Fibroblast of the aortic adventitia (primary cell): ENCODE results near the gene MYBPHL. TPM values are rescaled to one million over a fixed set of nuclear protein-coding genes. Genes with fewer than 3 reads are reported as not detected.

Source experiments
- DNase-seq: peaks from one replicate; pipeline ENCODE4 v3.0.0-alpha.2; 2010; ENCODE audit warnings: low read depth
- H3K4me3 ChIP-seq: 2 replicates; pipeline ENCODE4 v1.5.1; 2011; ENCODE audit warnings: low read depth, mild to moderate bottlenecking, control low read depth, low read length, moderate library complexity
- total RNA-seq: library from RNA; depleted of rRNA; stranded (reverse); fragments of >200 nt; gene quantifications from 2 replicates; pipeline ENCODE4 v1.2.3, GENCODE V29; 2012; ENCODE audit warnings: low replicate concordance
- TF ChIP-seq, protein P1 (sequence below): IDR thresholded peaks from 2 replicates; pipeline ENCODE4 v1.5.1; 2011; ENCODE audit warnings: mild to moderate bottlenecking, low read length, control low read depth, inconsistent platforms; ENCODE audit not compliant: insufficient read depth

The MYBPHL gene
- total RNA-seq, 1 donor = not detected

DNA sequence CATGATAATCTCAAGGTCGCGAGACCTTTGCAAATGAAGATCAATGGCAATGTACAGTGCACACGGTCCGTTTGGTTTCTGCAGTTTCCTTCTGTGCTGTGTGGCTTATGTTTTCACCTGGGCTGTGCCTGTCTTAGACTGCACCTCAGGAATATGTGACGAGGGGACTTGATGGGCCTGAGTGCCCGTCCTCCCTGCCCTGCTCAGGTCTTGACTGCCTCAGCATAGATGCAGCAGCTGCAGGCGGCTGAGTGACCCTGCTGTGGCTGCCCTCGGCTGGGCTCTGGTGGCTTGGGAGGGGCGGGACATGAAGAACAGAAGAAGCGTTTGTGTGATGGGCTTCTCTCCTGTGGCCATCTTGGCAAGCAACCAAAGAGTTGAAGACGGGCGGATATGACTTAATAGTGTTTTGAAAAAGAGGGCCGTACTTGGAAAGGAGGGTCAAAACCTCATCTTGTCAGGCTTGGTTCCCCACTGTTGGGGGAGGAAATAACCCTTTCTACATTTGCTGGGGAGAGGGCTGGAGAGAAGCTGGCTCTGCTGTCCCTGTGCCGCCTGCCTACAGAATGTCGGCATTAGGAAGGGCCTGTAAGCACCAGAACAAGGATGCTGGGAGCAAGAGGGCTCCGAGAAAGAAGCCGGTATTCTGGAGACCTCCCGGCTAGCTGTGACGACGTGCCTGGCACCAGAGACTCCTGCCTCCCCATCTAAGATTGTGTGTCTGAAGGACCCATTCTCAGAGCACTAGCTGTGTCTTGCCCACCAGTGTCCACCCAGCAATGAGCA lies 7.1 kb downstream of the MYBPHL start:
- peak; percentile 57 for DNase-seq
- TF ChIP-seq, protein P1, sequence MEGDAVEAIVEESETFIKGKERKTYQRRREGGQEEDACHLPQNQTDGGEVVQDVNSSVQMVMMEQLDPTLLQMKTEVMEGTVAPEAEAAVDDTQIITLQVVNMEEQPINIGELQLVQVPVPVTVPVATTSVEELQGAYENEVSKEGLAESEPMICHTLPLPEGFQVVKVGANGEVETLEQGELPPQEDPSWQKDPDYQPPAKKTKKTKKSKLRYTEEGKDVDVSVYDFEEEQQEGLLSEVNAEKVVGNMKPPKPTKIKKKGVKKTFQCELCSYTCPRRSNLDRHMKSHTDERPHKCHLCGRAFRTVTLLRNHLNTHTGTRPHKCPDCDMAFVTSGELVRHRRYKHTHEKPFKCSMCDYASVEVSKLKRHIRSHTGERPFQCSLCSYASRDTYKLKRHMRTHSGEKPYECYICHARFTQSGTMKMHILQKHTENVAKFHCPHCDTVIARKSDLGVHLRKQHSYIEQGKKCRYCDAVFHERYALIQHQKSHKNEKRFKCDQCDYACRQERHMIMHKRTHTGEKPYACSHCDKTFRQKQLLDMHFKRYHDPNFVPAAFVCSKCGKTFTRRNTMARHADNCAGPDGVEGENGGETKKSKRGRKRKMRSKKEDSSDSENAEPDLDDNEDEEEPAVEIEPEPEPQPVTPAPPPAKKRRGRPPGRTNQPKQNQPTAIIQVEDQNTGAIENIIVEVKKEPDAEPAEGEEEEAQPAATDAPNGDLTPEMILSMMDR = no peak
- no peak overlapping the region for H3K4me3 ChIP-seq

DNA sequence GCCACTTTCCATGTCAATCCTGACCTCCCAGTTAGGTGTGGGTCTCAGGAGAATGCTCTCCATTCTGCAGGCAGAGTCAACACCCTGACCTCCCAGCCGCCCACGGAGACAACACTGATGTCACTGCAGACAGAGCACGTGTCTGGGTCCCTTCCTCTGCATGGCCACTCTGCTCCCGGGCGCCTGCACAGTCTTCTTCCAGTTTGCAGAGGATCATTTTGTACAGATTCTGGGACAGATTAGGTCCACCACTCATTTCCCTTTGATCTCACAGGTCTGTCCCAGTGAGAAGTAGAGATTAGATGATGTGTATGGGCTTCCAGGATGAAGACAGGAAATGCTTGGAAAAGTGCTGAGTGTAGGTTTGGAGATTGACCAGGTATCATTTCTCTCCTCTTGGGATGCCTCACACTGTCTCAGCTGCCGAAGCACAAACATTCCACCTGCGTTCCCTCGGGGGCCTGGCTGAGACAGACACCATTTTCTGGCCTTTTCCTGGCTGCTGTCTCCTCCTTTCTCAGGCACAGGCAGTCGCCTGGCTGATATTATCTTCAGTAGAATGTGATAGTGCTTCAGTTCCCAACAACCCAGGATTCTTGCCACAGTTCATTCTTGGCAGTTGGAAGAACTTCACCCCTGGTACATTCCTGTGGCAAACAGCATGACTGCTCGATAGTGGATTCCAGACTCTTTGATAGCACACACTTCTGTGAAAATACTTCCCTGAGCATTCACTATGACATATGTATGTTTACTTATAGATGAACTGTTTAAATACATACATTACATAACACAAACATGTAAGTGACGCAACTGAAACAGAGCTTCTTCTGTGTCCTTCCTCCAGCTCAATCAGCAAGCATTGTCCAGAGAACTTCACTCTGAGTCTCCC lies 7.9 kb downstream of the MYBPHL start:
- no peak overlapping the region for H3K4me3 ChIP-seq
- TF ChIP-seq, protein P1 = no peak
- peak; percentile 88 for DNase-seq

DNA sequence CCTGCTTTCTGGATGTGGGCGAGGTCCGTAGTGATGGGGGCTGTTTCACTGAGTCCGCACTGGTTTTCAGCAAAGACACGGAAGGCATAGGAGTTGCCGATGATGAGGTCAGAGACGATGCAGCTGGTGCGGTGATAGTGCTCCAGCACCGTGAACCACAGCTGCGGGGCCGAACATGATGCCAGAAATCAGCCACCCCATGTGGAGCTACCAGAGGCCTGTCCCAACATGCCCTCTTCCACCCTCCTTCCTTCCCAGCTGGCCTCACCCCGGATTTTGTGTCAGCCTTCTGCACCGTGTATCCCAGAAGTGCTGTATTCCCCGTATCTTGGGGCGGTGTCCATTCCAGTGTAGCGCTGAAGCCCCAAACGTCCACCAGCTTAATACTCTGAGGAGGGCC lies 10.0 kb downstream of the MYBPHL start:
- TF ChIP-seq, protein P1 = no peak
- no peak for DNase-seq
- H3K4me3 ChIP-seq = no peak overlapping the region

DNA sequence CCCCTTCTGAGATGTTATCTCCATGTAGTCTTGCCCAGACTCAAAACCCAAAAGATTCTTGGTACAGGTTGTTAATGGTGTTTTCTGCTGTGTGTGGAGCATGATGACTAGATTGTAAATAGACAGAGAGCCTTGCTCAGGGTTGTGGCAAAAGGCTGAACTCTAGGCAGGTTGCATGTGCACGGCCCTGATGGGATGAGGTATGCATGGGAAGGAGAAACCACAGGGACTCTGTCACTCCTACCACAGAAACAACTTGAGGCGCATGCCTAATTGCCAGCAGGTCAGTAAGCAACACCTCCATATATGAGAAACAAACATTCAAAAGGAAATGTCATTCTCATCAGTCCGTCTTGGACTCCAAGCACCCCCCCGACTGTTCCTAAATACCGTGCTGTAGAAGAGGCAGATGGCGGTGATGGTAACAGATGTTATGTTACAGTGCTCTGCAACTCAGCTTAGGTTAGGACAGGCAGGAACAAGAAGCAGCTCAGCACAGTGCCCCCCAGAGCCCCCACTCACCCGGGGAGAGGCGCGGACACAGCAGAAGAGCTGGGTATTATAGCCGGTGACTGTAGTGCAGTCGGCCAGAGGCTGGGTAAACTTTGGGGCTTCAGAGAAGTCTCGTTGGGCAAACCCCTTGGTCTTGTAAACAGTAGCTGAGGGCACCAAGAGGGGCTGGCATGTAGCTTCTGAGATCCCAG lies 10.9 kb downstream of the MYBPHL start:
- no peak overlapping the region for H3K4me3 ChIP-seq
- TF ChIP-seq, protein P1 = no peak
- DNase-seq = no peak

DNA sequence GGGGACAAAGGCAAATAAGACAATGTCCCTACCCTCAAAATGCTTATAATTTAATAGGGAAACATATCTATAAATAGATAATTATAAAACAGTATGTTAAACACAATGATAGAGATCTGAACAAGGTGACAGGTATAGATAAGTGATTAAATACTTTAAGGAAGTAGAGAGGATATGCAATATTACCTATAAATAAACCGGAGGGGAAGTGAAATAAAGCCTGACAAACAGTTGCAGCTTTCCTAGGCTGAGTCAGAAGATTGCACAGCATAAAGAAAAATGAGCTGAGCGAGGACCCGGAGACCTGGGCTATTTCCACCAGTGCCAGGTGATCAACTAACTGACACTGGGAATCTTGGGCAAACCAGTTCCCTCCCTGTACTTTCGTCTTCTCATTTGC lies 12.3 kb downstream of the MYBPHL start:
- TF ChIP-seq, protein P1 = no peak
- H3K4me3 ChIP-seq = no peak overlapping the region
- DNase-seq = no peak

DNA sequence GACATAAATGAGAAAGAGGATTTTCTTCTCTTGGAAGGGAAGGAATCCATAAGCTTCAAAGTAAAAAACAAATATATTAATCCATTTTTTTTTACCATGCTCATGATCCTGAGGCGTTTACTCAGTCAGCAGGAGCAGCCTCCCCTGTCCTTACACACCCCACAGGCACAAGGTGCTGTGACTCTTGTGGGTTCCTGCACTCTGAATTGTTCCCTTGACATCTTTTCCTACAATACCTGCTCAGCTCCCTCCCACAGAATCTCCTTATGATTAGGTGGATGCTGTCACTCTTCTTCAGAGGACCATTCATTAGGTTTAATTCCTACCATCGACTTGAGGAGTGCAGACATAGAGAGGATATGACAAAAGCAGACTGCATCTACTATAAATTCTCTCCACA lies 13.8 kb downstream of the MYBPHL start:
- TF ChIP-seq, protein P1 = no peak
- DNase-seq = no peak
- H3K4me3 ChIP-seq = no peak overlapping the region
